Karpas-422 (cell line): ENCODE results near the gene ZAR1L. TPM values are rescaled to one million over a fixed set of nuclear protein-coding genes. Genes with fewer than 3 reads are reported as not detected.

Source experiments
- DNase-seq: peaks from one replicate; pipeline ENCODE4 v3.0.0-alpha.2; 2015
- H2AFZ ChIP-seq: fragments of 200-600 bp; sonication (generic); 2 replicates; pipeline ENCODE4 v1.6.1; 2014; ENCODE audit warnings: antibody characterized with exemption, low read length, mixed read lengths
- H3K27ac ChIP-seq: fragments of 200-600 bp; sonication (generic); 2 replicates; pipeline ENCODE4 v1.5.1; 2014; ENCODE audit warnings: mild to moderate bottlenecking, low read length, moderate library complexity
- H3K27me3 ChIP-seq: fragments of 200-600 bp; sonication (generic); 2 replicates; pipeline ENCODE4 v1.6.1; 2014; ENCODE audit warnings: low read length, mixed read lengths
- H3K36me3 ChIP-seq: fragments of 200-600 bp; sonication (generic); 2 replicates; pipeline ENCODE4 v1.6.1; 2014; ENCODE audit warnings: low read length, mixed read lengths; ENCODE audit not compliant: insufficient read depth
- H3K4me1 ChIP-seq: fragments of 200-600 bp; sonication (generic); 2 replicates; pipeline ENCODE4 v1.6.1; 2014; ENCODE audit warnings: mild to moderate bottlenecking, low read length, mixed read lengths
- H3K4me2 ChIP-seq: fragments of 200-600 bp; sonication (generic); 2 replicates; pipeline ENCODE4 v1.6.1; 2014; ENCODE audit warnings: low read length, low read depth, mild to moderate bottlenecking; ENCODE audit not compliant: poor library complexity, severe bottlenecking
- H3K4me3 ChIP-seq: fragments of 200-600 bp; sonication (generic); 2 replicates; pipeline ENCODE4 v1.5.1; 2014; ENCODE audit warnings: mild to moderate bottlenecking, antibody characterized with exemption, low read length, mixed read lengths
- H3K79me2 ChIP-seq: fragments of 200-600 bp; sonication (generic); 2 replicates; pipeline ENCODE4 v1.6.1; 2014; ENCODE audit warnings: mild to moderate bottlenecking, low read length, mixed read lengths
- H3K9ac ChIP-seq: fragments of 200-600 bp; sonication (generic); 2 replicates; pipeline ENCODE4 v1.6.0; 2014; ENCODE audit warnings: low read length
- H3K9me2 ChIP-seq: fragments of 200-600 bp; sonication (generic), shearing (Covaris generic); replicated peaks from 2 replicates; pipeline ENCODE4 v1.6.0; 2014; ENCODE audit warnings: mild to moderate bottlenecking, low read length, moderate library complexity; ENCODE audit not compliant: insufficient read depth
- H3K9me3 ChIP-seq: fragments of 300-700, 200-600 bp; sonication (generic); 2 replicates; pipeline ENCODE4 v1.6.1; 2014; ENCODE audit warnings: low read length, mixed read lengths
- H4K20me1 ChIP-seq: fragments of 200-600 bp; sonication (generic); 2 replicates; pipeline ENCODE4 v1.6.1; 2014; ENCODE audit warnings: mild to moderate bottlenecking, antibody characterized with exemption, low read length, low read depth; ENCODE audit not compliant: insufficient read depth
- total RNA-seq: library from RNA; depleted of rRNA; stranded (reverse); fragments of >200 nt; shearing (Covaris generic); gene quantifications from 2 replicates; pipeline ENCODE4 v1.2.3, GENCODE V29; 2014; ENCODE audit warnings: low replicate concordance

The ZAR1L gene
- total RNA-seq, 1 experiment from 2014 or later: not detected

DNA sequence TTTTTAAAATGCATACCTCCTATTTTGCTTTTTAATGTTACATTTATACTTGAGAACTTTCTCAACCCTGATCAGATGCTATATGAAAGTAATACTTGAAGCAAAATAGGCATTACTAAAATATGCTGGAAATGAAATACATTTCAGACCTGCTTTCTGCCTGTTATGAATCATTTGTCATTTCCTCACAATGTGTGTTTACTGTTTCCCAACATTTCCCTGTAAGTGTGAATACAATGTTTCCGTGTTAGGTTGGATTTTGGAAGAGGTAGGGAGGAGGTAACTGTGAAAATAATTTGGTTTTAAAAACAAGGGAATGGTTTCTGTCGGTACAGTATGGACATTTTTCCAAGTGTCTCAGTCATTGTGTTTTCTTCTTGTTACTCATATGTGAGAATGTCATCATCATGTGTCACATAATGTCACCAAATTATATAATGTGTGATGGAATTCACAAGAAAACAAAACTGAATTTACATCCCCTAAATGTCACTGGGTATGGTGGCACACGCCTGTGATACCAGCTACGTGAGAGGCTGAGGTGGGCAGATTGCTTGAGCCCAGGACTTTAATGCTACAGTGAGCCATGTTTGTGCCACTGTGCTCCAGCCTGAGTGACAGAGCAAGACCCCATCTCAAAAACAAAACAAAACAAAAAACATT, 43.0 kb downstream of the ZAR1L start:
- H2AFZ ChIP-seq: no peak overlapping the region
- no peaks in the 10 kb centered on the region for H3K9me2 ChIP-seq
- H3K27me3 ChIP-seq: no peaks in the 10 kb centered on the region
- H4K20me1 ChIP-seq: no peaks in the 10 kb centered on the region
- no peak overlapping the region for H3K9ac ChIP-seq
- H3K79me2 ChIP-seq: no peaks in the 10 kb centered on the region
- DNase-seq: no peak
- no peak overlapping the region for H3K27ac ChIP-seq
- no peak overlapping the region for H3K4me3 ChIP-seq
- H3K9me3 ChIP-seq: no peaks in the 10 kb centered on the region
- no peaks in the 10 kb centered on the region for H3K4me1 ChIP-seq
- H3K4me2 ChIP-seq: no peak overlapping the region
- H3K36me3 ChIP-seq: no peaks in the 10 kb centered on the region

GRCh38 chr13:32267836-32268439, 47.2 kb downstream of the ZAR1L start:
- Histone ChIP-seq H3K9me2 (no peaks in the 10 kb centered on the region), H4K20me1 (no peaks in the 10 kb centered on the region), H3K9ac (no peak overlapping the region), H3K9me3 (no peaks in the 10 kb centered on the region), H3K4me1 (no peaks in the 10 kb centered on the region), H3K4me3 (no peak overlapping the region), H3K79me2 (no peaks in the 10 kb centered on the region), H3K27ac (no peak overlapping the region), H3K27me3 (no peaks in the 10 kb centered on the region), H3K4me2 (no peak overlapping the region), H2AFZ (no peak overlapping the region), H3K36me3 (no peaks in the 10 kb centered on the region)
- peak; percentile 82 for DNase-seq

- DNase-seq: no peak
- Histone ChIP-seq H2AFZ (no peak overlapping the region), H3K36me3 (no peaks in the 10 kb centered on the region), H3K4me2 (no peak overlapping the region), H3K79me2 (no peaks in the 10 kb centered on the region), H3K9me2 (no peaks in the 10 kb centered on the region), H3K4me1 (no peaks in the 10 kb centered on the region), H3K9ac (no peak overlapping the region), H3K27me3 (no peaks in the 10 kb centered on the region), H4K20me1 (no peaks in the 10 kb centered on the region), H3K27ac (no peak overlapping the region), H3K9me3 (no peaks in the 10 kb centered on the region), H3K4me3 (no peak overlapping the region)
Measured at GRCh38 chr13:32266130-32266529, 49.0 kb downstream of the ZAR1L start.

- Histone ChIP-seq H3K4me2 (no peak overlapping the region), H3K27ac (no peak overlapping the region), H3K9me2 (no peaks in the 10 kb centered on the region), H2AFZ (no peak overlapping the region), H3K79me2 (no peaks in the 10 kb centered on the region), H3K4me3 (no peak overlapping the region), H3K9me3 (no peaks in the 10 kb centered on the region), H4K20me1 (no peaks in the 10 kb centered on the region), H3K9ac (no peak overlapping the region), H3K4me1 (no peaks in the 10 kb centered on the region), H3K36me3 (no peaks in the 10 kb centered on the region), H3K27me3 (no peaks in the 10 kb centered on the region)
- DNase-seq: no peak
Measured at GRCh38 chr13:32265726-32266125, 49.4 kb downstream of the ZAR1L start.

- Histone ChIP-seq H3K4me3 (no peak overlapping the region), H3K27me3 (no peaks in the 10 kb centered on the region), H3K9me3 (no peaks in the 10 kb centered on the region), H3K9me2 (no peaks in the 10 kb centered on the region), H4K20me1 (no peaks in the 10 kb centered on the region), H3K36me3 (no peaks in the 10 kb centered on the region), H3K4me1 (no peaks in the 10 kb centered on the region), H3K79me2 (no peaks in the 10 kb centered on the region), H3K4me2 (no peak overlapping the region), H2AFZ (no peak overlapping the region), H3K27ac (no peak overlapping the region), H3K9ac (no peak overlapping the region)
- DNase-seq: peak; percentile 1
Measured at GRCh38 chr13:32264407-32264806, 50.8 kb downstream of the ZAR1L start.

- Histone ChIP-seq H3K4me2 (no peak overlapping the region), H3K9me3 (no peaks in the 10 kb centered on the region), H3K79me2 (no peaks in the 10 kb centered on the region), H3K9ac (no peak overlapping the region), H3K4me1 (no peaks in the 10 kb centered on the region), H3K4me3 (no peak overlapping the region), H3K27me3 (no peaks in the 10 kb centered on the region), H3K36me3 (no peaks in the 10 kb centered on the region), H3K9me2 (no peaks in the 10 kb centered on the region), H4K20me1 (no peaks in the 10 kb centered on the region), H3K27ac (no peak overlapping the region), H2AFZ (no peak overlapping the region)
- peak; percentile 24 for DNase-seq
Measured at GRCh38 chr13:32262619-32263018, 52.5 kb downstream of the ZAR1L start.

DNA sequence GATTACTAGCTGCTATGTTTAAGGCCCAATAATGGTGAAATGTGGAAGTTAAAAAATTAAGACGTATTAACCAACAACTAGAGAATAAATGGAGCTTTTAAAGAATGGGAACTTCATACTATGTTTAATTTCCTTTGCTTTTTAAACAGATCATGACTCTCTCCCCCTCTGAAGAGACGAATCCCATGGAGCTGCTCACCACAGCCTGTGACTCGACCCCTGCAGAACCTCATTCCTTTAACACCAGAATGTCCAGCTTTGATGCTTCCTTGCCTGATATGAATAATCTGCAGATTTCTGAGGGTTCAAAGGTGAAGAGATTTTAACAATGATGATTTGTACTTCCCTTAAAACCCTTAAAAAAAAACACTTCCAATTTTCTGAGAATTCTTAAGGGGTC, 53.0 kb downstream of the ZAR1L start:
- Histone ChIP-seq H4K20me1 (no peaks in the 10 kb centered on the region), H3K27ac (no peak overlapping the region), H3K4me2 (no peak overlapping the region), H3K27me3 (no peaks in the 10 kb centered on the region), H3K4me1 (no peaks in the 10 kb centered on the region), H3K9me2 (no peaks in the 10 kb centered on the region), H3K9ac (no peak overlapping the region), H2AFZ (no peak overlapping the region), H3K36me3 (no peaks in the 10 kb centered on the region), H3K79me2 (no peaks in the 10 kb centered on the region), H3K9me3 (no peaks in the 10 kb centered on the region), H3K4me3 (no peak overlapping the region)
- DNase-seq: no peak

DNA sequence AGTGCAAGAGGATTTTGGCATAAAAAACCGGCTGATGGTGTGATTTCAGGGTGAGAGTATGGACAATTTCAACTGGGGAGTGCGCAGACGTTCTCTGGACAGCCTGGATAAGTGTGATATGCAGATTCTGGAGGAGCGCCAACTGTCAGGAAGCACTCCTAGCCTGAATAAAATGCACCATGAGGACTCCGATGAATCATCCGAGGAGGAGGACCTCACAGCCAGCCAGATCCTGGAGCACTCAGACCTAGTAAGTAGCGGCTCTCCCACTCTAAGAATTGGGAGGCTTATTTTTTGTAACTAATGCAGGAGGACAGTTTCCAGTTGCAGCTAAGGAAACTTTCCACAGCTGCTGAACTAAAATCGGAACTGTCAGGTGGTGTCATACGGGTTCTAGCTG, 53.6 kb downstream of the ZAR1L start:
- Histone ChIP-seq H3K4me1 (no peaks in the 10 kb centered on the region), H3K27me3 (no peaks in the 10 kb centered on the region), H3K9me3 (no peaks in the 10 kb centered on the region), H3K36me3 (no peaks in the 10 kb centered on the region), H3K27ac (no peak overlapping the region), H3K4me3 (no peak overlapping the region), H3K79me2 (no peaks in the 10 kb centered on the region), H3K9me2 (no peaks in the 10 kb centered on the region), H2AFZ (no peak overlapping the region), H3K9ac (no peak overlapping the region), H3K4me2 (no peak overlapping the region), H4K20me1 (no peaks in the 10 kb centered on the region)
- peak; percentile 1 for DNase-seq
